ENCODE results near the gene MBOAT1.

DNA sequence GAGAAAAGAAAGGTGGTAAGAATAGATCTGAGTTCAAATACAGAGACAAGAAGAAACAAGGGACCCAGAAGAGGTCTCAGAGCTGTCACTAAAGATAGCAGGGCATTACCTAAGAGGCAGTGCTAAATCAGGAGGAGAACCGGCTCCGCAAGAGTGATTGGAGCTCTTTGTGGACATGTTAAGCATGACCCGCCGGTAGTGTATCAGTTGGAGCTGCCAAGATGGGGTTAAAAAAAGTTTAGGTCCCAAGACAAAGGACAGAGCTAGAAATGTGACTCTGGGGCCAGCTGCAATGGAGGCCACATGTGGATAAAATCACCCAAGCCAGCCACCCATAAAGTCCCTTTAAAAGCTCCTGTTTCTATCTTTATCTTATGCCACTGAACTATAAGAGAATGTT lies 93.4 kb downstream of the MBOAT1 start:
- TF ChIP-seq, protein P1, sequence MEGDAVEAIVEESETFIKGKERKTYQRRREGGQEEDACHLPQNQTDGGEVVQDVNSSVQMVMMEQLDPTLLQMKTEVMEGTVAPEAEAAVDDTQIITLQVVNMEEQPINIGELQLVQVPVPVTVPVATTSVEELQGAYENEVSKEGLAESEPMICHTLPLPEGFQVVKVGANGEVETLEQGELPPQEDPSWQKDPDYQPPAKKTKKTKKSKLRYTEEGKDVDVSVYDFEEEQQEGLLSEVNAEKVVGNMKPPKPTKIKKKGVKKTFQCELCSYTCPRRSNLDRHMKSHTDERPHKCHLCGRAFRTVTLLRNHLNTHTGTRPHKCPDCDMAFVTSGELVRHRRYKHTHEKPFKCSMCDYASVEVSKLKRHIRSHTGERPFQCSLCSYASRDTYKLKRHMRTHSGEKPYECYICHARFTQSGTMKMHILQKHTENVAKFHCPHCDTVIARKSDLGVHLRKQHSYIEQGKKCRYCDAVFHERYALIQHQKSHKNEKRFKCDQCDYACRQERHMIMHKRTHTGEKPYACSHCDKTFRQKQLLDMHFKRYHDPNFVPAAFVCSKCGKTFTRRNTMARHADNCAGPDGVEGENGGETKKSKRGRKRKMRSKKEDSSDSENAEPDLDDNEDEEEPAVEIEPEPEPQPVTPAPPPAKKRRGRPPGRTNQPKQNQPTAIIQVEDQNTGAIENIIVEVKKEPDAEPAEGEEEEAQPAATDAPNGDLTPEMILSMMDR (conservative IDR thresholded peaks at IDR 0.05; ENCODE audit: low read length), result no peak
- TF ChIP-seq EZH2phosphoT487 (IDR thresholded peaks at IDR 0.05; ENCODE audit: borderline replicate concordance), result no peak

Measured in Loucy (cell line).